Karpas-422 (cell line): ENCODE data around the gene HLTF. TPM values are rescaled to one million over a fixed set of nuclear protein-coding genes. Genes with fewer than 3 reads are reported as not detected.
A peak's percentile ranks its signal among the peaks of the same experiment; 100 is the strongest.

Source experiments
- DNase-seq: peaks from one replicate; pipeline ENCODE4 v3.0.0-alpha.2; 2015
- H2AFZ ChIP-seq: fragments of 200-600 bp; sonication (generic); 2 replicates; pipeline ENCODE4 v1.6.1; 2014; ENCODE audit warnings: antibody characterized with exemption, low read length, mixed read lengths
- H3K27ac ChIP-seq: fragments of 200-600 bp; sonication (generic); 2 replicates; pipeline ENCODE4 v1.5.1; 2014; ENCODE audit warnings: mild to moderate bottlenecking, low read length, moderate library complexity
- H3K27me3 ChIP-seq: fragments of 200-600 bp; sonication (generic); 2 replicates; pipeline ENCODE4 v1.6.1; 2014; ENCODE audit warnings: low read length, mixed read lengths
- H3K36me3 ChIP-seq: fragments of 200-600 bp; sonication (generic); 2 replicates; pipeline ENCODE4 v1.6.1; 2014; ENCODE audit warnings: low read length, mixed read lengths; ENCODE audit not compliant: insufficient read depth
- H3K4me1 ChIP-seq: fragments of 200-600 bp; sonication (generic); 2 replicates; pipeline ENCODE4 v1.6.1; 2014; ENCODE audit warnings: mild to moderate bottlenecking, low read length, mixed read lengths
- H3K4me2 ChIP-seq: fragments of 200-600 bp; sonication (generic); 2 replicates; pipeline ENCODE4 v1.6.1; 2014; ENCODE audit warnings: low read length, low read depth, mild to moderate bottlenecking; ENCODE audit not compliant: poor library complexity, severe bottlenecking
- H3K4me3 ChIP-seq: fragments of 200-600 bp; sonication (generic); 2 replicates; pipeline ENCODE4 v1.5.1; 2014; ENCODE audit warnings: mild to moderate bottlenecking, antibody characterized with exemption, low read length, mixed read lengths
- H3K79me2 ChIP-seq: fragments of 200-600 bp; sonication (generic); 2 replicates; pipeline ENCODE4 v1.6.1; 2014; ENCODE audit warnings: mild to moderate bottlenecking, low read length, mixed read lengths
- H3K9ac ChIP-seq: fragments of 200-600 bp; sonication (generic); 2 replicates; pipeline ENCODE4 v1.6.0; 2014; ENCODE audit warnings: low read length
- H3K9me2 ChIP-seq: fragments of 200-600 bp; sonication (generic), shearing (Covaris generic); replicated peaks from 2 replicates; pipeline ENCODE4 v1.6.0; 2014; ENCODE audit warnings: mild to moderate bottlenecking, low read length, moderate library complexity; ENCODE audit not compliant: insufficient read depth
- H3K9me3 ChIP-seq: fragments of 300-700, 200-600 bp; sonication (generic); 2 replicates; pipeline ENCODE4 v1.6.1; 2014; ENCODE audit warnings: low read length, mixed read lengths
- H4K20me1 ChIP-seq: fragments of 200-600 bp; sonication (generic); 2 replicates; pipeline ENCODE4 v1.6.1; 2014; ENCODE audit warnings: mild to moderate bottlenecking, antibody characterized with exemption, low read length, low read depth; ENCODE audit not compliant: insufficient read depth
- total RNA-seq: library from RNA; depleted of rRNA; stranded (reverse); fragments of >200 nt; shearing (Covaris generic); gene quantifications from 2 replicates; pipeline ENCODE4 v1.2.3, GENCODE V29; 2014; ENCODE audit warnings: low replicate concordance

Gene HLTF
- total RNA-seq, 1 experiment from 2014 or later, result 84.9 TPM

GRCh38 chr3:149055575-149055974 lies 30.8 kb downstream of the HLTF start:
- Histone ChIP-seq H3K27ac (no peak overlapping the region), H3K79me2 (peaks cover 9% of the 10 kb centered on the region), H3K36me3 (peaks cover 74% of the 10 kb centered on the region), H3K9ac (no peak overlapping the region), H3K9me3 (no peaks in the 10 kb centered on the region), H3K9me2 (no peaks in the 10 kb centered on the region), H3K27me3 (no peaks in the 10 kb centered on the region), H3K4me3 (no peak overlapping the region), H3K4me1 (no peaks in the 10 kb centered on the region), H2AFZ (no peak overlapping the region), H4K20me1 (no peaks in the 10 kb centered on the region), H3K4me2 (no peak overlapping the region)
- no peak for DNase-seq

GRCh38 chr3:149044339-149045083 lies 41.8 kb downstream of the HLTF start:
- Histone ChIP-seq H3K4me1 (peaks cover 3% of the 10 kb centered on the region; the same call in 1 of the 2 replicates), H3K4me2 (no peak overlapping the region), H3K4me3 (no peak overlapping the region), H4K20me1 (no peaks in the 10 kb centered on the region), H3K27me3 (no peaks in the 10 kb centered on the region), H3K9me3 (no peaks in the 10 kb centered on the region), H3K9me2 (no peaks in the 10 kb centered on the region), H3K27ac (no peak overlapping the region), H2AFZ (no peak overlapping the region), H3K79me2 (peaks cover 20% of the 10 kb centered on the region), H3K9ac (no peak overlapping the region), H3K36me3 (peaks cover 65% of the 10 kb centered on the region; the same call in 1 of the 2 replicates)
- no peak for DNase-seq

GRCh38 chr3:149042789-149043386 lies 43.4 kb downstream of the HLTF start:
- H3K4me3 ChIP-seq, result no peak overlapping the region
- no peak overlapping the region for H3K9ac ChIP-seq
- no peak overlapping the region for H2AFZ ChIP-seq
- H3K36me3 ChIP-seq, result peaks cover 69% of the 10 kb centered on the region; the same call in 1 of the 2 replicates
- no peak for DNase-seq
- H3K9me2 ChIP-seq, result no peaks in the 10 kb centered on the region
- H3K27ac ChIP-seq, result no peak overlapping the region
- H3K4me1 ChIP-seq, result peaks cover 3% of the 10 kb centered on the region; the same call in 1 of the 2 replicates
- peaks cover 20% of the 10 kb centered on the region for H3K79me2 ChIP-seq
- H3K9me3 ChIP-seq, result no peaks in the 10 kb centered on the region
- H4K20me1 ChIP-seq, result no peaks in the 10 kb centered on the region
- no peak overlapping the region for H3K4me2 ChIP-seq
- H3K27me3 ChIP-seq, result no peaks in the 10 kb centered on the region

GRCh38 chr3:149038322-149038721 lies 48.0 kb downstream of the HLTF start:
- Histone ChIP-seq H3K27me3 (no peaks in the 10 kb centered on the region), H3K9ac (no peak overlapping the region), H4K20me1 (no peaks in the 10 kb centered on the region), H3K27ac (no peak overlapping the region), H3K9me3 (no peaks in the 10 kb centered on the region), H3K4me1 (peaks cover 3% of the 10 kb centered on the region; the same call in 1 of the 2 replicates), H3K9me2 (no peaks in the 10 kb centered on the region), H3K79me2 (peaks cover 11% of the 10 kb centered on the region; the same call in 1 of the 2 replicates), H3K4me3 (no peak overlapping the region), H3K4me2 (no peak overlapping the region), H2AFZ (no peak overlapping the region), H3K36me3 (peaks cover 60% of the 10 kb centered on the region; the same call in 1 of the 2 replicates)
- DNase-seq, result no peak

GRCh38 chr3:149037684-149038083 lies 48.6 kb downstream of the HLTF start:
- H3K9me3 ChIP-seq, result no peaks in the 10 kb centered on the region
- H4K20me1 ChIP-seq, result no peaks in the 10 kb centered on the region
- H3K27ac ChIP-seq, result no peak overlapping the region
- no peak overlapping the region for H3K4me3 ChIP-seq
- no peaks in the 10 kb centered on the region for H3K27me3 ChIP-seq
- peak; percentile 39 for DNase-seq
- no peak overlapping the region for H3K9ac ChIP-seq
- H3K4me2 ChIP-seq, result no peak overlapping the region
- H3K9me2 ChIP-seq, result no peaks in the 10 kb centered on the region
- peaks cover 60% of the 10 kb centered on the region; the same call in 1 of the 2 replicates for H3K36me3 ChIP-seq
- no peak overlapping the region for H2AFZ ChIP-seq
- H3K4me1 ChIP-seq, result no peaks in the 10 kb centered on the region
- H3K79me2 ChIP-seq, result peaks cover 7% of the 10 kb centered on the region; the same call in 1 of the 2 replicates

- H3K9ac ChIP-seq, result no peak overlapping the region
- H3K79me2 ChIP-seq, result no peaks in the 10 kb centered on the region
- H3K27me3 ChIP-seq, result no peaks in the 10 kb centered on the region
- H3K27ac ChIP-seq, result no peak overlapping the region
- H3K4me3 ChIP-seq, result no peak overlapping the region
- H4K20me1 ChIP-seq, result no peaks in the 10 kb centered on the region
- H2AFZ ChIP-seq, result no peak overlapping the region
- no peaks in the 10 kb centered on the region for H3K9me2 ChIP-seq
- H3K4me1 ChIP-seq, result no peaks in the 10 kb centered on the region
- peaks cover 47% of the 10 kb centered on the region; the same call in 1 of the 2 replicates for H3K36me3 ChIP-seq
- DNase-seq, result no peak
- H3K9me3 ChIP-seq, result no peaks in the 10 kb centered on the region
- H3K4me2 ChIP-seq, result no peak overlapping the region
These were observed 55.2 kb downstream of the HLTF start for GRCh38 chr3:149031096-149031495.

- no peaks in the 10 kb centered on the region for H3K27me3 ChIP-seq
- H4K20me1 ChIP-seq, result no peaks in the 10 kb centered on the region
- H3K9ac ChIP-seq, result no peak overlapping the region
- no peak overlapping the region for H3K27ac ChIP-seq
- no peaks in the 10 kb centered on the region for H3K9me3 ChIP-seq
- no peaks in the 10 kb centered on the region for H3K9me2 ChIP-seq
- no peak overlapping the region for H2AFZ ChIP-seq
- H3K4me2 ChIP-seq, result no peak overlapping the region
- H3K79me2 ChIP-seq, result no peaks in the 10 kb centered on the region
- H3K36me3 ChIP-seq, result peaks cover 33% of the 10 kb centered on the region; the same call in 1 of the 2 replicates
- no peak overlapping the region for H3K4me3 ChIP-seq
- no peaks in the 10 kb centered on the region for H3K4me1 ChIP-seq
- no peak for DNase-seq
These were observed 59.6 kb downstream of the HLTF start for GRCh38 chr3:149026718-149027117.

GRCh38 chr3:149023951-149024350 lies 62.4 kb downstream of the HLTF start:
- H3K27ac ChIP-seq, result no peak overlapping the region
- H3K4me3 ChIP-seq, result no peak overlapping the region
- H2AFZ ChIP-seq, result no peak overlapping the region
- H3K79me2 ChIP-seq, result no peaks in the 10 kb centered on the region
- no peaks in the 10 kb centered on the region for H3K9me2 ChIP-seq
- no peaks in the 10 kb centered on the region for H4K20me1 ChIP-seq
- H3K27me3 ChIP-seq, result no peaks in the 10 kb centered on the region
- H3K4me1 ChIP-seq, result no peaks in the 10 kb centered on the region
- H3K4me2 ChIP-seq, result no peak overlapping the region
- no peak for DNase-seq
- H3K9me3 ChIP-seq, result no peaks in the 10 kb centered on the region
- H3K9ac ChIP-seq, result no peak overlapping the region
- peaks cover 12% of the 10 kb centered on the region; the same call in 1 of the 2 replicates for H3K36me3 ChIP-seq
